Vagina (tissue), 2 donors: ENCODE data around the gene PCDHGB6. TPM values are rescaled to one million over a fixed set of nuclear protein-coding genes. Genes with fewer than 3 reads are reported as not detected.
A peak's percentile ranks its signal among the peaks of the same experiment; 100 is the strongest.

Source experiments
- DNase-seq, 2 donors: peaks; one replicate each; pipeline ENCODE4 v3.0.0-alpha.2; 2017; ENCODE audit errors: extremely low spot score in 2 of 2
- H3K27ac ChIP-seq: fragments of 200-600 bp; sonication (generic); one replicate; pipeline ENCODE4 v1.5.1; 2019
- H3K27me3 ChIP-seq: fragments of 200-600 bp; sonication (generic); one replicate; pipeline ENCODE4 v1.5.1; 2019
- H3K36me3 ChIP-seq, 2 donors: fragments of 200-600 bp; sonication (generic); one replicate each; pipeline ENCODE4 v1.5.1; 2017 to 2019
- H3K4me1 ChIP-seq: fragments of 200-600 bp; sonication (generic); one replicate; pipeline ENCODE4 v1.5.1; 2019
- H3K4me3 ChIP-seq, 2 donors: fragments of 200-600 bp; sonication (generic); 1 replicate in 1 of 2; 2 replicates in 1 of 2; pipeline ENCODE4 v1.5.1; 2016 to 2019
- H3K9me3 ChIP-seq: fragments of 200-600 bp; sonication (generic); one replicate; pipeline ENCODE4 v1.5.1; 2019
- CTCF ChIP-seq, 3 experiments: fragments of 450-650 bp in 2 of 3; fragments of 200-600 bp in 1 of 3; sonication (generic) in 1 of 3; IDR thresholded peaks; one replicate each; pipeline ENCODE4 v1.5.1; 2017 to 2019; ENCODE audit warnings: antibody characterized with exemption in 3 of 3, mild to moderate bottlenecking in 2 of 3, moderate library complexity in 2 of 3
- POLR2A ChIP-seq, 2 donors: fragments of 450-650 bp; IDR thresholded peaks; one replicate each; pipeline ENCODE4 v1.6.1; 2017; ENCODE audit warnings: antibody characterized with exemption in 2 of 2, mild to moderate bottlenecking in 2 of 2, moderate library complexity in 2 of 2
- POLR2AphosphoS5 ChIP-seq, 2 donors: sonication (generic); formaldehyde crosslinking; IDR thresholded peaks; one replicate each; pipeline ENCODE4 v1.9.0; 2017; ENCODE audit warnings: antibody characterized with exemption in 2 of 2, mild to moderate bottlenecking in 2 of 2, low read depth in 1 of 2; ENCODE audit not compliant: insufficient read depth in 1 of 2
- intact Hi-C: fragments of 100-400 bp; cut with DNase I; formaldehyde crosslinking; loops from one replicate; pipeline ENCODE4 v1.15.1; 2023
- total RNA-seq: library from RNA; depleted of rRNA; stranded (reverse); fragments of >200 nt; gene quantifications from one replicate; pipeline ENCODE4 v1.2.3, GENCODE V29; 2016

PCDHGB6 gene
- total RNA-seq, 1 donor from 2014 or later = 12.5 TPM

GRCh38 chr5:141419074-141419880 is 11.5 kb downstream of the PCDHGB6 start:
- no peak overlapping the region for H3K27ac ChIP-seq
- peaks cover 83% of the 10 kb centered on the region for H3K9me3 ChIP-seq
- intact Hi-C loops = loop anchor here (10.0 kb wide), 2 partner anchors 106 to 146 kb away; no protein-coding TSS in a partner anchor
- peak in 1 of 2 donors; percentile 34 for DNase-seq
- peaks cover 0 to 4% of the 10 kb centered on the region in 2 donors for H3K36me3 ChIP-seq
- no peaks in the 10 kb centered on the region for H3K27me3 ChIP-seq
- peak overlapping the region in 1 of 2 donors; percentile 17 for H3K4me3 ChIP-seq
- no peaks in the 10 kb centered on the region for H3K4me1 ChIP-seq
- TF ChIP-seq POLR2AphosphoS5 (IDR thresholded peaks at IDR 0.05; ENCODE audit: insufficient read depth in 1 of 2, low read depth in 1 of 2) = no peak
- TF ChIP-seq CTCF (IDR thresholded peaks at IDR 0.05) = no peak
- TF ChIP-seq POLR2A (IDR thresholded peaks at IDR 0.05) = no peak

- DNase-seq = peak in 1 of 2 donors; percentile 34
- peak within 1 kb of the TSS; percentile 3 to 17 for H3K4me3 ChIP-seq
- intact Hi-C loops = no loop called here
- H3K27me3 ChIP-seq = no peaks in the 10 kb centered on the region
- H3K4me1 ChIP-seq = no peaks in the 10 kb centered on the region
- peaks cover 0 to 4% of the 10 kb centered on the region in 2 donors for H3K36me3 ChIP-seq
- peaks cover 88% of the 10 kb centered on the region for H3K9me3 ChIP-seq
- no peak within 1 kb of the TSS for H3K27ac ChIP-seq
- peak in 1 of 3 experiments; percentile 13 for TF ChIP-seq CTCF (IDR thresholded peaks at IDR 0.05)
- TF ChIP-seq POLR2AphosphoS5 (IDR thresholded peaks at IDR 0.05; ENCODE audit: insufficient read depth in 1 of 2, low read depth in 1 of 2) = no peak
These were observed 13.2 kb downstream of the PCDHGB6 start, which contains the start of gene PCDHGA11 for GRCh38 chr5:141420855-141421488. PCDHGA11 (plus strand) TSS chr5:141421051; CDS start chr5:141421228, 177 bp downstream.

GRCh38 chr5:141421489-141421855 is 13.7 kb downstream of the PCDHGB6 start:
- no peaks in the 10 kb centered on the region for H3K27me3 ChIP-seq
- no peak overlapping the region for H3K27ac ChIP-seq
- TF ChIP-seq CTCF (IDR thresholded peaks at IDR 0.05) = no peak
- TF ChIP-seq POLR2AphosphoS5 (IDR thresholded peaks at IDR 0.05; ENCODE audit: insufficient read depth in 1 of 2, low read depth in 1 of 2) = no peak
- no peak for TF ChIP-seq POLR2A (IDR thresholded peaks at IDR 0.05)
- intact Hi-C loops = no loop called here
- peak overlapping the region; percentile 3 to 8 for H3K4me3 ChIP-seq
- H3K36me3 ChIP-seq = peaks cover 0 to 4% of the 10 kb centered on the region in 2 donors
- no peaks in the 10 kb centered on the region for H3K4me1 ChIP-seq
- DNase-seq = peak in 1 of 2 donors; percentile 29
- peaks cover 90% of the 10 kb centered on the region for H3K9me3 ChIP-seq

DNA sequence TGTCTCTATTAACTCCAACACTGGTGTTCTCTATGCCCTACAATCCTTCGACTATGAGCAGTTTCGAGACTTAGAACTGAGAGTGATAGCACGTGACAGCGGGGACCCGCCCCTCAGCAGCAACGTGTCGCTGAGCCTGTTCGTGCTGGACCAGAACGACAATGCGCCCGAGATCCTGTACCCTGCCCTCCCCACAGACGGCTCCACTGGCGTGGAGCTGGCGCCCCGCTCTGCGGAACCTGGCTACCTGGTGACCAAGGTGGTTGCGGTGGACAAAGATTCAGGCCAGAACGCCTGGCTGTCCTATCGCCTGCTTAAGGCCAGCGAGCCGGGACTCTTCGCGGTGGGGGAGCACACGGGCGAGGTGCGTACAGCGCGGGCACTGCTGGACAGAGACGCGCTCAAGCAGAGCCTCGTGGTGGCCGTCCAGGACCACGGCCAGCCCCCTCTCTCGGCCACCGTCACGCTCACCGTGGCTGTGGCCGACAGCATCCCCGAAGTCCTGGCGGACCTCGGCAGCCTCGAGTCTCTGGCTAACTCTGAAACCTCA is 15.0 kb downstream of the PCDHGB6 start:
- no peak for DNase-seq
- no peak overlapping the region for H3K27ac ChIP-seq
- no peak overlapping the region for H3K4me3 ChIP-seq
- H3K36me3 ChIP-seq = peaks cover 0 to 15% of the 10 kb centered on the region in 2 donors
- peaks cover 98% of the 10 kb centered on the region for H3K9me3 ChIP-seq
- intact Hi-C loops = no loop called here
- H3K4me1 ChIP-seq = no peaks in the 10 kb centered on the region
- no peaks in the 10 kb centered on the region for H3K27me3 ChIP-seq
- TF ChIP-seq CTCF (IDR thresholded peaks at IDR 0.05) (no peak), POLR2AphosphoS5 (IDR thresholded peaks at IDR 0.05; ENCODE audit: insufficient read depth in 1 of 2, low read depth in 1 of 2) (no peak), POLR2A (IDR thresholded peaks at IDR 0.05) (no peak)
